Fibroblast of upper back skin (primary cell): ENCODE measurements around the gene MXD4.
A peak's percentile ranks its signal among the peaks of the same experiment; 100 is the strongest.
"Not testable (repeated sequence)": the region's sequence is repeated elsewhere in the genome, so short reads cannot be mapped to it uniquely, and the experiment has no call there.

Experiments used
- DNase-seq: peaks from one replicate; pipeline ENCODE4 v3.0.0-alpha.2; 2013

The MXD4 gene

GRCh38 chr4:2217726-2218125 is 44.2 kb downstream of the MXD4 start:
- peak; percentile 62 for DNase-seq

- no peak for DNase-seq
Measured at GRCh38 chr4:2212831-2213230, 49.1 kb downstream of the MXD4 start.

- DNase-seq: not testable (repeated sequence)
Measured at GRCh38 chr4:2202789-2203188, 59.1 kb downstream of the MXD4 start.
